HG03064 (cell line): ENCODE results near the gene HMG20B.

ENCODE experiments used
- ATAC-seq: cut with Tn5 transposase; IDR thresholded peaks from one replicate; pipeline ENCODE4 v1.9.1; 2021; ENCODE audit warnings: low read depth; ENCODE audit not compliant: unreplicated experiment

The HMG20B gene

GRCh38 chr19:3604987-3605343, 32.2 kb downstream of the HMG20B start:
- no peak for ATAC-seq

- ATAC-seq, result no peak
These were observed 32.6 kb downstream of the HMG20B start for GRCh38 chr19:3605361-3605760.

- ATAC-seq, result no peak
These were observed 33.0 kb downstream of the HMG20B start for GRCh38 chr19:3605770-3606169.

DNA sequence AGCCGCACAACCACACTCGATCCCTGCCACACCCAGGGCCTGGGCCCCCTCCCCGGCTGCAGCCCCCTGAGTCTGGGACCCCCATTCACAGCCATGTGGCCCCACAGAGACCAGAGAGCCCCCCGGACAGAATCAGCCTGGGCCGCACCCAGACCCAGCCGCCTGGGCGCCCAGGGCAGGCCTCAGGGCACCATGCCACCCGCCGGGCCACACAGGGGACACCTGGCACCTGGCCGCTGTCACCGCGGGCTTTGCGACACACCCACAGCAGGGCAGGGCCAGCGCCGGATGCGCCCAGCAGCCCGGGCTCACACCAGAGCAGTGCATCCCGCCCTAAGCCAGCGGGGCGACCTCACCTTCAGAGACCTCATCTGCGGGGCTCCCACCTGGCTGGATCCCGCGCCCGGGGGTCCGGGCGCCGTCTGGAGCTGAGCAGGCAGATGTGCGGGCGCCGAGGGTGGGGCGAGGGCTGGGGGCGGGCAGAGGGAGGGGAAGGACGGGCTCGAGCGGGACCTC, 33.5 kb downstream of the HMG20B start:
- ATAC-seq, result no peak

GRCh38 chr19:3606690-3607289, 34.0 kb downstream of the HMG20B start, which contains the start of gene TBXA2R:
TBXA2R (minus strand) TSS chr19:3606875; CDS start chr19:3600634, 6,241 bp downstream.
- ATAC-seq, result no peak

DNA sequence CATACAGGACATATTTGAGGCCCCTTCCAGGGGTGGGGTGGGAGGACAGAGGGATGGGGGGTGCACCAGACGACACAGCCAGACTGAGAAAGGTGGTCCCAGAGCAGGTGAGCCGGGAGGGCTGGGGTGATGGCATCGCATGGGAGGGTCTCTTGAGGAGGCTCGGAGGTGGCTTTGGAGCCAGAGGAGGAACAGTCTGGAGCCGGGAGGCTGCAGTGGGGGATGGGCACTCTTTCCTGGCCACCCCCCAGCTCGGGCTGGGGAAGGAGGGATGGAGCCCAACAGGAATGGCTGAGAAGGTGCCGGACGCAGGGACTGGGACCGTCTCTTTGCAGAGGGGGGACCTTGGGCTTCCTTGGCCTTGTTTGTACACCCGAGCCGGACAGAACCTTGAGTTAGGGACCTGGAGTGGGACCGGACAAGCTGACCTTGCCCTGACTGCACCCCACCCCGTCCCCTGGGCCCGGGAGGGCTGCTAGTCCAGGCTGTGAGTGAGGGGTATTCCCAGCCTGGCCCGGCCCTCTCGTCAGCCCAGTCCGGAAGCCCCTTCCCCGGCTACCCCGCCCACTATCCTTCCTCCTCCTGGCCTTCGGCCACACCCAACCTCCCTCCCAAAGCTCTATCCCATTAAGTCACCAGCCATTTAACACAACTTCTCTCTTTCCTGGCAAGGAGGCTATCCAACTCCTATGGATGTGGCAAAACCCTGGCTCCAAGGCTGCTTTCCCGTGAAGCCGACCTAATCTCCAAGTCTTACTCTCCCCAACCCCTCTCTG, 34.7 kb downstream of the HMG20B start:
- ATAC-seq, result no peak

DNA sequence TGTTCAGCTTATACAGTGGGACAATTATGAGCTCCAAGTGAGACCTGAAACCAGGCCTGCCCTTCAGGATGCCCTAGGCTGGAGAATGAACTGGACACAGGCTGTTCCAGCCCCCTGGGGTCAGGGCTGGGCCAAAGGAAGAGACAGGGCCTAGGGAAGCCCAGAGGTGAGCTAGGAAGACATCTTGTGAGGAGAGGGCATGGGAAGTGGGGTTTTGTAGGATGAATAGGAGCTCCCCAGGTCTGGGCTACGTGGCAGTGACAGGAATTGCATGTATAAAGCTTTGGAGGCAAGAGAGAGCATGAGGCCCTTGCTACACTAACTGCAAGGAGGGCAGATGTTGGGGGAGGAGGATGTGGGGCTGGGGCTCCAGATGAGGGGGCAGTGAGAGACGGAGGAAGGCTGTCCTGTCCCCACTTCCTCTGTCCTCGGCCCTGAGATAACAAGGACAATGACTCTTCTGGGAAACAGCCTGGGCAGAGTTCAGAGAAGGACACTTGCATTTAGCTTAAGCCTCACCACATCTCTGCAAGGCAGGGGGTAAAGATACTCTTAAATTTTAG, 35.4 kb downstream of the HMG20B start:
- ATAC-seq, result no peak

- ATAC-seq, result no peak
These were observed 36.1 kb downstream of the HMG20B start for GRCh38 chr19:3608750-3609322.

- no peak for ATAC-seq
These were observed 37.3 kb downstream of the HMG20B start for GRCh38 chr19:3609779-3610719.

GRCh38 chr19:3610745-3611717, 38.3 kb downstream of the HMG20B start:
- ATAC-seq, result no peak

- no peak for ATAC-seq
These were observed 39.1 kb downstream of the HMG20B start for GRCh38 chr19:3611841-3612240.

- ATAC-seq, result no peak
These were observed 39.6 kb downstream of the HMG20B start for GRCh38 chr19:3612330-3612729.

DNA sequence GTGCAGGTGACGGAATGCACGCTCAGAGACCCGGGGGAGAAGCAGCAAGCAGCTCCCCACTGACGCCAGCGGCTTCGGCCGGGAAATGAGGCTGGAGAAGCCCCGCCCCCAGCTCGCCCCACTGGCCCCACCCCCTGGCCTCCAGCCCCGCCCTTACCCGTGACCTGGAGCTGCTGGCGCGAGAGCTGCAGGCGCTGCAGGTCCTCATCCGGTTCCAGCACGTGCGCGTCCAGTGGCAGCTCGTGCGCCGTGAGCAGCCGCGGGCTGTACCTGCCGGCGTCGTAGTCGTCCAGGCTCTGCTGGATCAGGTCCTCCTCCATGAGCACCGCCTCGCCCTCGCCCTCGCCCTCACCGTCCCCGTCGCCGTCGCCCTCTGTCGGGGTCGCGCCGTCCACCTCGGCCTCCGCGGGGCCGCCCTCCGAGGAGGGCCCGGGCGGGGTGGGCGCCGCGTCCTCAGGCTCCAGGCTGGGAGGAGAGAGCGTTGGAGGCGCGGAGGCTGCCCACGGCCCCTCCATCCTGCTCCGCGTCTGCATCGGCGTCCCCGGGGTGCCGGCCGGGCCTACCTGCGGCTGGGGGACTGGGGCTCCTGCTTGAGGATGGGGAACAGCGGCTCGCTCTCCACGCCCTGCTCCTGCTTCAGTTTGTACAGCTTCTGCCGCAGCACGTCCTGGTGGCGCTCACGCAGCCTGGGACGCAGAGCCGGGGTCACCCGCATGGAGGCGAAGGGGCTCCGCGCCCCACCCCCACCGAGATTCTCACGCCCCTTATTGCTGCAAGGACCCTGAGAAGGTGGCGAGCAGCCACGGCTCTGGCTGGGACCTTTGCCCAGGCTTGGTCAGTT, 40.4 kb downstream of the HMG20B start:
- ATAC-seq, result no peak

GRCh38 chr19:3613818-3614661, 41.3 kb downstream of the HMG20B start:
- no peak for ATAC-seq

DNA sequence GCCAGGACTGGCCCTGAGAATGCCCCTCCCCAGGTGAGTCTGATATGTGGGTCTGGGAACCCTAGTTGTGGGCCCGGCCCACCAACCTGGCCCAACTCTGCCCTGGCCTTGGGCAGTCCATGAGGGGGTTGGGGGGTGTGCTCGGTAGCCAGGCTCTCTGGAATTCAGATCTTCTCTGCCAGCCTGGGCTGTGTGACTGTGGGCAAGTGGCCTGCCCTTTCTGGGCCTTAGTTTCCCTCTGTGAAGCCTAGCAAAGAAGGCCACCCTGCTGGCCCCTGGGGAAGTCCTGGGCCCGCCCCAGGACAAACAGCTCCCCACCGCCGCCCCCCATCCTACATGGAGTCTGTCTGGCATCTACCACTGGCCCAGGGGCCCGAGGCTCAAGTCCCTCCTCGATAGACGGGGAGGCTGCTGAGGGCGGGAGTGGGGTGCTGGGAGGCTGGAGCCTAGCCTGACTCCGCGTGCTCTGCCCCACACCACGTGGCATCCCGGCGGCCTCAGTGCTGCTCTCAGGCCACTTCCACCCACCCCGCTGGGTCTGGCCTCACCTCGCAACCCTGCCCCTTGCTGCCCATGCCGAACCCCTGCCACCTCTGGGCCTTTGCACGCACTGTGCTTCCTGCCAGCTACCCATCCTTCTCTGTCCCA, 42.2 kb downstream of the HMG20B start:
- no peak for ATAC-seq

- no peak for ATAC-seq
These were observed 42.9 kb downstream of the HMG20B start for GRCh38 chr19:3615524-3616135.
